ENCODE measurements around the gene CNOT9. TPM values are rescaled to one million over a fixed set of nuclear protein-coding genes. Genes with fewer than 3 reads are reported as not detected.

CNOT9 gene
- total RNA-seq, 1 experiment from 2014 or later, result 65.7 TPM

- no peak for TF ChIP-seq REST (IDR thresholded peaks at IDR 0.05; ENCODE audit: low read depth)
- TF ChIP-seq SP1 (IDR thresholded peaks at IDR 0.05; ENCODE audit: low read depth), result no peak
- no peak for TF ChIP-seq TCF7L2 (IDR thresholded peaks at IDR 0.05; ENCODE audit: borderline replicate concordance, extremely low read depth, insufficient read depth, insufficient read length)
- no peak for TF ChIP-seq EZH2 (IDR thresholded peaks at IDR 0.05)
These were observed 73.5 kb downstream of the CNOT9 start (continued) for GRCh38 chr2:218642121-218642656.

GRCh38 chr2:218642786-218643185 is 74.1 kb downstream of the CNOT9 start:
- no TSS peak for BruUV-seq (replicated peaks)
- Histone ChIP-seq H3K9ac (ENCODE audit: low read length) (no peak overlapping the region), H3K9me2 (ENCODE audit: insufficient read depth) (no peaks in the 10 kb centered on the region), H3K4me1 (ENCODE audit: control insufficient read depth in 1 of 2, insufficient read depth in 2 of 2, low read length in 2 of 2) (no peaks in the 10 kb centered on the region), H3K27ac (ENCODE audit: low read depth, low read length) (no peak overlapping the region), H4K20me1 (ENCODE audit: insufficient read depth) (no peaks in the 10 kb centered on the region), H3K9me3 (ENCODE audit: control insufficient read depth in 1 of 2, insufficient read depth in 1 of 2, low read depth in 1 of 2, low read length in 2 of 2) (no peaks in the 10 kb centered on the region), H3K4me2 (ENCODE audit: low read length) (no peak overlapping the region), H3K79me2 (ENCODE audit: insufficient read depth, low read length) (peaks cover 15% of the 10 kb centered on the region; the same call in 1 of the 2 replicates), H2AFZ (ENCODE audit: low read depth, low read length, poor library complexity, severe bottlenecking) (no peak overlapping the region), H3K27me3 (ENCODE audit: insufficient read depth, low read length) (no peaks in the 10 kb centered on the region), H3K4me3 (replicated peaks in 1 of 2; ENCODE audit: low read depth in 1 of 2, low read length in 2 of 2) (no peak overlapping the region), H3K36me3 (ENCODE audit: control insufficient read depth in 1 of 2, insufficient read depth in 2 of 2, low read length in 2 of 2) (peaks cover 45 to 57% of the 10 kb centered on the region in 2 experiments)
- no peak for ATAC-seq
- POLR2A ChIA-PET, result no interaction called here
- CTCF ChIA-PET, result no interaction called here
- intact Hi-C loops (cut with micrococcal nuclease), result no loop called here
- DNase-seq (ENCODE audit: low read depth, low spot score), result no peak
- RAD21 ChIA-PET (ENCODE audit: low non-redundant PET in 1 of 2, low total read pairs in 2 of 2, uncharacterized antibody in 2 of 2, unreplicated experiment in 2 of 2), result no interaction called here
- TF ChIP-seq POLR2A (IDR thresholded peaks at IDR 0.05; ENCODE audit: borderline replicate concordance, extremely low read depth, insufficient read depth, insufficient read length) (no peak), CTCF (IDR thresholded peaks at IDR 0.05 in 2 of 3, conservative IDR thresholded peaks at IDR 0.05 in 1 of 3; ENCODE audit: borderline replicate concordance in 1 of 3, insufficient read depth in 1 of 3, low read depth in 2 of 3, low read length in 2 of 3) (no peak), EGR1 (IDR thresholded peaks at IDR 0.05; ENCODE audit: low read depth) (no peak), SP1 (IDR thresholded peaks at IDR 0.05; ENCODE audit: low read depth) (no peak), TCF7L2 (IDR thresholded peaks at IDR 0.05; ENCODE audit: borderline replicate concordance, extremely low read depth, insufficient read depth, insufficient read length) (no peak), REST (IDR thresholded peaks at IDR 0.05; ENCODE audit: low read depth) (no peak), JUND (IDR thresholded peaks at IDR 0.05) (no peak), POLR2AphosphoS5 (IDR thresholded peaks at IDR 0.05; ENCODE audit: low read depth, low read length) (no peak), ZFX (IDR thresholded peaks at IDR 0.05) (no peak), ZNF274 (IDR thresholded peaks at IDR 0.05; ENCODE audit: low read depth, low read length) (no peak), ATF3 (IDR thresholded peaks at IDR 0.05) (no peak), ELF1 (IDR thresholded peaks at IDR 0.05; ENCODE audit: borderline replicate concordance, low read depth) (no peak), SRF (IDR thresholded peaks at IDR 0.05; ENCODE audit: low read depth) (no peak), FOSL1 (IDR thresholded peaks at IDR 0.05; ENCODE audit: low read depth) (no peak)
